Caki2 (cell line): ENCODE results near the gene ARHGAP10. TPM values are rescaled to one million over a fixed set of nuclear protein-coding genes. Genes with fewer than 3 reads are reported as not detected.
A peak's percentile ranks its signal among the peaks of the same experiment; 100 is the strongest.

Experiments
- DNase-seq: peaks from one replicate; pipeline ENCODE4 v3.0.0-alpha.2; 2015; ENCODE audit warnings: low read depth
- in situ Hi-C: cut with HindIII; loops from 2 replicates; pipeline ENCODE4 v1.10.0; 2016; ENCODE audit warnings: low sequenced_read_pairs, low pct_unique_long_range_greater_than_20kb, mixed read lengths
- total RNA-seq: library from RNA; depleted of rRNA; stranded (reverse); fragments of >200 nt; shearing (Covaris generic); gene quantifications from 2 replicates; pipeline ENCODE4 v1.2.3, GENCODE V29; 2014; ENCODE audit warnings: low replicate concordance

Gene ARHGAP10
- total RNA-seq, 1 experiment from 2014 or later: 8.3 TPM

- no peak for DNase-seq
- in situ Hi-C loops: no loop called here
Observed at GRCh38 chr4:148048598-148048997, 316.7 kb downstream of the ARHGAP10 start.

GRCh38 chr4:148051403-148051802 lies 319.5 kb downstream of the ARHGAP10 start:
- in situ Hi-C loops: no loop called here
- DNase-seq: no peak

- in situ Hi-C loops: no loop called here
- DNase-seq: no peak
Observed at GRCh38 chr4:148052448-148052847, 320.6 kb downstream of the ARHGAP10 start.

GRCh38 chr4:148053298-148054003 lies 321.6 kb downstream of the ARHGAP10 start:
- no peak for DNase-seq
- in situ Hi-C loops: no loop called here

- in situ Hi-C loops: no loop called here
- peak; percentile 33 for DNase-seq
Observed at GRCh38 chr4:148054275-148054674, 322.4 kb downstream of the ARHGAP10 start.

- no peak for DNase-seq
- in situ Hi-C loops: no loop called here
Observed at GRCh38 chr4:148055844-148056243, 324.0 kb downstream of the ARHGAP10 start.

GRCh38 chr4:148056879-148057278 lies 325.0 kb downstream of the ARHGAP10 start:
- in situ Hi-C loops: no loop called here
- DNase-seq: peak; percentile 50

- in situ Hi-C loops: no loop called here
- no peak for DNase-seq
Observed at GRCh38 chr4:148057516-148057915, 325.6 kb downstream of the ARHGAP10 start.

GRCh38 chr4:148057984-148058859 lies 326.3 kb downstream of the ARHGAP10 start:
- in situ Hi-C loops: no loop called here
- no peak for DNase-seq

- DNase-seq: no peak
- in situ Hi-C loops: no loop called here
Observed at GRCh38 chr4:148059617-148060180, 327.8 kb downstream of the ARHGAP10 start.

GRCh38 chr4:148060264-148061140 lies 328.6 kb downstream of the ARHGAP10 start:
- no peak for DNase-seq
- in situ Hi-C loops: no loop called here

- DNase-seq: no peak
- in situ Hi-C loops: no loop called here
Observed at GRCh38 chr4:148061141-148061481, 329.2 kb downstream of the ARHGAP10 start.

- no peak for DNase-seq
- in situ Hi-C loops: no loop called here
Observed at GRCh38 chr4:148061795-148062194, 329.9 kb downstream of the ARHGAP10 start.

- no peak for DNase-seq
- in situ Hi-C loops: no loop called here
Observed at GRCh38 chr4:148062301-148062950, 330.5 kb downstream of the ARHGAP10 start.

GRCh38 chr4:148064451-148064850 lies 332.6 kb downstream of the ARHGAP10 start:
- in situ Hi-C loops: no loop called here
- DNase-seq: no peak

- peak; percentile 11 for DNase-seq
- in situ Hi-C loops: no loop called here
Observed at GRCh38 chr4:148065075-148065474, 333.2 kb downstream of the ARHGAP10 start.

GRCh38 chr4:148067301-148067916 lies 335.5 kb downstream of the ARHGAP10 start:
- in situ Hi-C loops: no loop called here
- DNase-seq: no peak
